HG03196 (cell line): ENCODE data around the gene ATP4B.

ENCODE experiments used
- ATAC-seq: cut with Tn5 transposase; IDR thresholded peaks from one replicate; pipeline ENCODE4 v1.9.1; 2021; ENCODE audit not compliant: unreplicated experiment

ATP4B gene

DNA sequence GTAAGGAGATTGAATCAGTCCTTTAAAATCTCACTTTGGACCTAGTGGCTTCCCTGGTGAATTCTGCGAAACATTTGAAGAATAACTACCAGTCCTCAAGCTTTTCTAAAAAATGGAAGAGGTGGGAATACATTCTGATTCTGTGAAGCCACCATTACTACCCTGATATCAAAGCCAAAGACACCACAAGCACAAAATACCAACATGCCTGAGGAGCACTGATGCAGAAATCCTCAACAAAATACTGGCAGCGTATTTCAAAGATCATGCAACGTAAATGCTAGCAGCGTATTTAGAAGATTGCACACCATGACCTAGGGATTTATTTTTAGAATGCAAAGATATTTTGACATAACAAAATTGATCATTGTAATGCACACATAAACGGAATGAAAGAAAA, 14.4 kb downstream of the ATP4B start:
- no peak for ATAC-seq

DNA sequence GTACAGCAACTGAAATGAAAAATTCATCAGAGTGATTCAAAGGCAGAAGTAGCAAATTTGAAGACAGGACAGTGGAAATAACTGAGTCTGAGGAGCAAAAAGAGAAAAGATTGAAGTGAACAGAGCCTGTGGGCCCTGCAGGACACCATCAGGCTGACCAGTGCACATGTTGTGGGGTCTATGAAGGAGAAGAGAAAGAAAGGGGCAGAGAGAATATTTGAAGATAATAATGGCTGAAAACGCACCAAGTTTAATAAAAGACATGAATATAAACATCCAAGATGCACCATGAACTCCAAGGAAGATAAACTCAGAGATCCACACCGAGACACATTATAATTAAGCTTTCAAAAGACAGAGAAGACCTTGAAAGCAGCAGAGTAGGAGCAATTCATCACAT, 15.4 kb downstream of the ATP4B start:
- no peak for ATAC-seq

DNA sequence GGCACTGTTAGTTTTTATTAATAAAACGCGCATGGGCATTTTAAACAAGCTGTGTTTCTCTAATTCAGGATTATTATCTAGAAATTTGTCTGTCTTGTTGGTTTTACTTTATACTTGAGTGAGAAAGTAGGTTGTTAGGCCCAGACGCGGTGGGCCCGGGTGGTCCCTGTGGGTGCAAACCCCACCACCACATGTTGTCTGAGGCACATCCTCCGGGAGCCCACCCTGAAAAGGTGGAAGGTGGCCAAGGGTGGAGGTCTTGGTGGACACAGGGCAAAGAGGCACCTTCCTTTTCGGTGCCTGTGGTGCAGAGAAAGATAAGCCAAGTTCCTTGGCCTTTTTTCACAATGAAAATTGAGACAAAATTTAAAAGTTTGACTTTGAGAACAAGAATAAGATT, 16.6 kb downstream of the ATP4B start:
- no peak for ATAC-seq

DNA sequence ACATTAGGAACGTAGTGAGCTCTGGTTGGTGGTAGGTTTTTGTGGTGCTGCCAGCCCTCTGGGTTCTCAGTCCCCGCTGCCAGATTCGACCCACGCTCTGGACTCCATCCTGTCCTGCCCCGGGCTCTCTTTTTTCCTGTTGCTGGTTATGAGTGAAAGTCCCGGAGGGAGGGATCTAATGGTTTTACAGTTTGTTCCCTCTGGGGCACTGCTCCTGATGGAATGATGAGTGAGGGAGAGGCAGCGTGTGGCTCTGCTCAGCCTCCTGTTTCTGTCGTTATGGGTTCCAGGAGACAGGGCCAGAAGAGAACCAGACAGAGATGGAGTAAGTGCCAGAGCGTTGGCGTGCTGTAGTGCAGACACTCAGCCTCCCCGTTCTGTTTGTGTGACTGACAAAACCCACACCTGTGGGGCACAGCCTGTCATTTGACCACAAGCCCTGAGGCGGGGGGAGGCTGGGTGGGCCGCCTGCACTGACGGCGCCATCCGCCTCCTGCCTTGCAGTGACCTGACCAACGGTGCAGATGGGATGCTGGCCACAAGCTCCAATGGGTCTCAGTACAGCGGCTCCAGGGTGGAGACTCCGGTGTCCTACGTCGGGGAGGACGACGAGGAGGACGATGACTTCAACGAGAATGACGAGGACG, 18.3 kb downstream of the ATP4B start:
- no peak for ATAC-seq

DNA sequence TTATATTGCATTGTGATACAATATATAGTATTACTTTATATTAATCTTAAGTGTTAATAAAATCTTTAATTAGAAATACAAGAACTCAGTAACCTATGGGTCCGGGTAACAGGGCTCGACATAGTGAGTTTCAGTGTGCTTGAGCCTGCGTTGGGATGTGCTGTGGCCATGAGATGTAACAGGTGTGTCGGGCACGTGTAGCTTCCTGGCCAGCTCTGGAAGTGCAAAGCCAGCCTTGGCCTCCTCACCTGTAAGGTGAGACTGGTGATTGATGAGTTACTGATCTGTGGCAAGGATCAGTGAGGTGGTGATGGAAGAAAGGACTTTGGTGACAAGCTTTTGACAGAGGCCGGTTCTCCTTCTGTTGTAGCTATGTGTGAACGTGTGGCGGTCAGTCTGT, 19.2 kb downstream of the ATP4B start:
- ATAC-seq = no peak

DNA sequence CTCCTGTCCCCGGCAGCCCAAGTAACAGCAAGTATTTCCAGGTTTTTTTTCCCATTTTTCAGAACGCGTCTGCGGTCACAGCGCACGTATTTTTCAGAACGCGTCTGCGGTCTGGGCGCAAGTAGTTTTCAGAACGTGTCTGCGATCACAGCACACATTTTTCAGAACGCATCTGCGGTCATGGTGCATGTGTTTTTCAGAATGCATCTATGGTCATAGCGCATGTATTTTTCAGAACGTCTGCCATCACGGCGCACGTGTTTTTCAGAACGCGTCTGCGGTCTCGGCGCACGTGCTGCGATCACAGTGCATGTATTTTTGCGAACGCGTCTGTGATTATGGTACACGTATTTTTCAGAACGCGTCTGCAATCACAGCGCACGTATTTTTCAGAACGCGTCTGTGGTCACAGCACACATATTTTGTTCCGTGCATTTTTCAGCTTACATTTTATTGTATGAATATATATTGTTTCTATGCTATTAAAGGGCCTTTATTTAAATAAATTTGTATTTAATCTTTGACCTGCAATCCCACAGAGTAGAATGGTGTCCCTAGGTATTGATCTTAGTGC, 19.7 kb downstream of the ATP4B start:
- ATAC-seq = no peak

DNA sequence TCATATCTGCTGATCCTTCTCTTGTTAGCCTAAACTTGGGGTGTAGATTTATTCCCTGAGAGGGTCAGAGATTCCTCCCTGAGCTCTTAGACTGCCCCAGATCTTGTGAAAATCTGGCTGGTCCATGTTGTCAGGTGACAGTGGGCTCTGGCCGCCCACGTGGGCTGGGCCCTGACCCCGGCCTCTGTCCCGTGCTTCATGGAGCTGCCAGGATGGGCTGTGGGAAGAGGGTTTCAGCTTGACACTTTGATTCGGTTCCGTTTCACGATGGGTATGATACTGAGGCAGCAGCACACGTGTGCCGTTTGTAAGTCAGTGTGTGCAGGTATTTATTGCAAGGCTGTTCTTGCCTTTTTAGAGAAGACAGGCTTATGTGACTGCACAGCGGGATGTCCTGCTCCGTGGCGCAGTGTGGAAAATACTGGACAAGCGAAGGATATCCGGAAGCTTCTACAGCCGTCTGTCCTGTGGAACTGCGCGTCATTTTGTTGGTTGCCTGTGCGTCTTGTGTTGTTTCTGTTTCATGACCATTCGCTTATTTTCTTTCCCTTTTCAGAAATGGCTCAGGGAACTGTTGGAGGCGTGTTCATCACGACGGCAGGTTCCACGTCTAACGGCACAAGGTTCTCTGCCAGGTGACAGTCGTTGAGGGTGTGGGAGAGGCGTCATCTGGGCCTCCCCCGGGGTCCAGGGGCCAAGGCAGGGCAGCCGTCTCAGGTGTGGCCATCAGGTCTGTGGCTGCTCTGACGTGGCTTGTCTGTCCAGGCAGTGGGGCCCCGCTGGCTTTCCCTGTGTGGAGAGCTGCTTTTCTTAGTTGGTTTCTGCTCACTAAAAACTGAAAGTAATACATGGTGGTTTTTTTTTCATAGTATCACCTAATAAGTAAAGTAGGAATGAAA, 20.5 kb downstream of the ATP4B start:
- ATAC-seq = no peak

DNA sequence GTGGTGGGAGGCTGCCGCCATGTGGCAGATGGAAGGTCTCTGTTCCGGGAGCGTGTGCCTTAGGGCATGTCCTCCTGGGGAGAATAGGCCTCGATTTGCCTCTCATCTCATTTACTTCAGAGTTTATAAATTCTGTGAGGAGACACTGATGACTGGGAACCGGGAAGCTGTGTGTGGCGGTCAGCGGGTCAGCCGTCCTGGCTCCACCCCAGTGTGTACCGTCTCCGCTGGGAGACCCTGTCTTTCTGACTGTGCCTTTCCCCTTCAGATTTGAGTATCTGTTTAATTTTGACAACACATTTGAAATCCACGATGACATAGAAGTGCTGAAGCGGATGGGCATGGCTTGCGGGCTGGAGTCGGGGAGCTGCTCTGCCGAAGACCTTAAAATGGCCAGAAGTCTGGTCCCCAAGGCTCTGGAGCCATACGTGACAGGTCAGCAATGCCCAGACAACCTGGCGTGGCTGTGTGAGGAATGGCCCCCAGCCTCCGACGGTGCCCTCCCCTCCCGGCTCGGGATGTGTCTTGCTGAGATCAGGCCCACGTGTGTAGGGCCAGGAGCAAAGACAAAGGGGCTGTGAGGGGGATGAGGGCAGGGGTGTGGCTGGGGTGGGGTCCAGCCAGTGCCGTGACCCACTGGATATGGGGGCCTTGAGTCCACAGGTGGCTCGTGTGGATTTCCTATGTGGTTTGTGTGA, 21.6 kb downstream of the ATP4B start:
- ATAC-seq = no peak

DNA sequence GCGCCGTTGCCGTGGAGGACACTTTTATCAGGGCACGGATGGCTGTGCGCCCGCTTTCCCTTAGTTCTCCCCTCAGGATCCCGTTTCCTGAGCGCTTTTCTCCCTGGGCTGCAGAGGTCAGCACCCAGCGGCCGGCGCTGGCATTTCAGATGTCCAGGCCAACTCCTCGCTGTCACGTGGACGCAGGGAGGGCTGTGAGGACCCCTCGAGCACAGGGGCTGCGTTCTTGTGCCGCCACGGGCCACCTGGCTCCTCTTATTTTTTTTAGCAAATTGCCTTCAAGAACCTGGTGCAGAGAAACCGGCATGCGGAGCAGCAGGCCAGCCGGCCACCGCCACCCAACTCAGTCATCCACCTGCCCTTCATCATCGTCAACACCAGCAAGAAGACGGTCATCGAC, 22.3 kb downstream of the ATP4B start:
- no peak for ATAC-seq

DNA sequence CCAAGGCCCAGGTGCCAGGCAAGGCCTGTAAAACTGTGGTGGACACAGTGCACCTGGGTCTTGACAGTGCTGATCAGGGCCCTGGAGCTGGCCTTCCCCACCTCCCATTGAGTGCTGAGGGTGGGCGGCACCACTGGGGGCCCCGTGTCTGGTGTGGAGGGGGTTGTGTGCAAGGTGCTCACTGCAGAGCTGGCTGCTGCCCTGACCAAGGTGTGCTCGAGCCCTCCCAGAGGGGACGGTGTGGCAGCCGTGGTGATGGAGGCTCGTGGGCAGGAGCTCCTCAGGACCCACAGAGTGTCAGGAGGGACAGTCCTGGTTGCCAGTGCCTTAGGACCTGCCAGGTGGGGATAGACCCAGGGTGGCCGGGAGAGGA, 23.0 kb downstream of the ATP4B start:
- ATAC-seq = no peak

DNA sequence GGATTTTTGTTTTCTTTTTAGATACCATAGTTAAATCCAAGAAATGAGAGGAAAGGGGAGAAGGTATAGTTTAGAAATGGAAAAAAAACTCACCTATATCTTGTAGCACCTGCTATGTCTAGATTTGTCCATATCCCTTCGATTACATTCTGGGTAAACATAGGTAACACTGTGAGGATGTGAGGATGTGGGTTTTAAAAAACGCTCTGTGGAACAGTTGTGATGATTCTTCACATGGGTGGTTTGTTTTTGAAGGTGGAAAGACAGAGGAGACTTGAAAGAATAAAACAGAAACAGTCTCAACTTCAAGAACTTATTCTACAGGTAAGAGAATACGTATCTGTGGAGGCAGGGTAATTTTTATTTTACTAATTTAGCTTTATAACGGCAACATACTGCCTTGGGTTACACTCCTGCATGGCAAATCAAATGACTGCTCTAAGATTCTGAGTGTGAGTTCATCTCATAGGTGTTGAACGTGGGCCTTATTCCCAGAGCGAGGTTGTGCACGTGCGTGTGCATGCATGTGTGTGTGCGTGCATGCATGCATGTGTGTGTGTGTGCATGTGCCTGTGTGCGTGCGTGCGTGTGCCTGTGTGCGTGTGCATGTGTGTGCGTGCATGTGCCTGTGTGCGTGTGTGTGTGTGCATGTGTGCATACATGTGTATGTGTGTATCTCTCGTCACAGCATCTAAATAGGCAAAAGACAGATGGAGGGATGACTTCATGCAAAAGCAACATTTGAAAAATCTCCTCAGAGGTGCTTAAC, 23.5 kb downstream of the ATP4B start:
- ATAC-seq = no peak

DNA sequence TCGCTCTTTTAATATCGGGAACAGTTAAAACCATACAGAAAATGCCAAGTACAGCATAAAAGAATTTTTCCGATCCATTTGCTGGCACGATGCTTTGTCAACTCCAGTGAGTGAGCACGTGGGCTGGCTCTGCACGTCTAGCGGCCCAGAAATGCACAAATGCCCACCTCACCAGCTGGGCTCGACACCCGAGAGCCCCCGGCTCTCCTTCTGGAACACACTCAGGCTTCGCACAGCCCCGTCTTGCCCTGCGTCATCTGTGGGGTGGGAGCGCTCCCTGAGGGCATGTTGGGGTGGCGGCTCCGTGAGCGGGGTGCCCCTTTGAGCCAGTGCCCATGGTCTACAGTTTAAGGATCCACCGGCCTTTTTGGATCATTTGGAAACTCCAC, 24.5 kb downstream of the ATP4B start:
- no peak for ATAC-seq

DNA sequence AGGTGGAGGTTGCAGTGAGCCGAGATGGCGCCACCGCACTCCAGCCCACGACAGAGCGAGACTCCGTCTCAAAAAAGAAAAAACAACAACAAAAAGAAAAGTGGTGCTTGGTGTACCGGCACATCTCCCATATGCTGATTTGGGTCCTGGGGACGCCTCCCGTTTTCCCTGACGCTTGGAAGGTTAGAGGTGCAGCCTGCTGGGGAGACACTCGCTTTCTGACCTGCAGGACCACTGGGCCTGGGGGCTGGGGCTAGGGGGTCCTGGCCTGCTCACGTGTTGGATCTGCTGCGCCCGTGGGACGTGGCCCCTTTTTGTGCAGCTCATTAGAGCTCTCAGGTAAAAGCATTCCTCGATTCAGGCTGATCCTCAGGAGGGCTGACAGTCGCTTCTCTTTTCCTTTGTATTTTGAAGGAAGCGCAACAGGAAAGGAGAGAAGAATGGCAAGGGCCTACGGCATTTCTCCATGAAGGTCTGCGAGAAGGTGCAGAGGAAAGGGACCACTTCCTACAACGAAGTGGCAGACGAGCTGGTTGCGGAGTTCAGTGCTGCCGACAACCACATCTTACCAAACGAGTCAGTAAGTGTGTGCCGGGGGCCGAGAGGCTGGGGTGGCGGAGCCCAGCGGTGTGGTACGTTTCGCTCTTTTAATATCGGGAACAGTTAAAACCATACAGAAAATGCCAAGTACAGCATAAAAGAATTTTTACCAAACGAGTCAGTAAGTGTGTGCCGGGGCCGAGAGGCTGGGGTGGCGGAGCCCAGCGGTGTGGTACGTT, 25.1 kb downstream of the ATP4B start:
- ATAC-seq = no peak

DNA sequence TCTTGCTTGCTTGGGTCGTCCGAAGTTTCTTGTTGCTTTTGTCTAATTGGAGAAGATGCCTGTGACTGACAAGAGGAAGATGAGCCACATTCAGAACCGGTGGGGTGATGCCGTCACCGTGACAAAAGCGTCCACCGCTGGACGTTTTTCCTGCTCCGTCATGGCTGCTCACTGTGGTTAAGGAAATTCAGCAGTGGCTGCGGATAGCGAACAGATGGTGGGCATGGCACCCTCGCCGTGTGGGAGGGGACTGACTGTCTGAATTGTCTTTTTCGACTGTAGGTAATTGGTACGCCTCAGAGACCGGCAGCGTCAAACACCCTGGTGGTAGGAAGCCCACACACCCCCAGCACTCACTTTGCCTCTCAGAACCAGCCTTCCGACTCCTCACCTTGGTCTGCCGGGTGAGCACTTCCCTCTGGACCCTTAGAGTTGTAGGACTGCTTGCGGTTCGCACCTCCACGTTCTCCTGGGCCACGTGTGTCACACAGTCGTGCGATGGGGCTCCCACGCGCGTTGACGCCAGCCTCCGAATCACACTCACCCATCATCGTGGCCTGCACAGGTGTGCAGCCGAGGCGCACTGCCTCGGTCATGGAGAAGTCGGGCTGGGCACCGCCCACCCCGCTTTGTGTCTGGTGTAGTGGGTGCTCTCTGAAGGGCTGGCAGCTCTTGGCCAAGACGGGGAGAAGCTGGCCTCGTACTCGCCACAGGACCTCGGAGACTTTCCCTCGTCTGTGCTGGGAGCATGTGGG, 26.5 kb downstream of the ATP4B start:
- ATAC-seq = no peak

DNA sequence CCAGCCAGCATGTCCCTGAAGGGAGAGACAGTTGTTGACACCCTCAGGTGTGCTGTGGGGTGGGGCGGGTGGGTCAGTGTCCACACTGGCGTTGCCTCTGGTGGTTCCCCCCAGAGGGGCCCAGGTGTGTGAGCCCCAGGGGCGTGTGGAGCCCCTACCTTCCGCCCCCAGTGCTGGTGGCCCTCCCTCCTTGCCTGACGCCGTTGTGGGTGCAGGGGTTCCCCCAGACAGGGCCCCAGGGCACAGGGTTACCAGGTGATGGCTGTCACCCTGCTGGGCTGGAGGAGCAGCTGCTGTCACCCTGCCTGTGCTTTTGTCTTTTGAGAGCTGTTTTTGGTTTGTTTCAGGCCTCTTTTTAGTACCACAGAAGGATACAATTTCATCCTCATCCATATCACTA, 27.2 kb downstream of the ATP4B start:
- no peak for ATAC-seq

DNA sequence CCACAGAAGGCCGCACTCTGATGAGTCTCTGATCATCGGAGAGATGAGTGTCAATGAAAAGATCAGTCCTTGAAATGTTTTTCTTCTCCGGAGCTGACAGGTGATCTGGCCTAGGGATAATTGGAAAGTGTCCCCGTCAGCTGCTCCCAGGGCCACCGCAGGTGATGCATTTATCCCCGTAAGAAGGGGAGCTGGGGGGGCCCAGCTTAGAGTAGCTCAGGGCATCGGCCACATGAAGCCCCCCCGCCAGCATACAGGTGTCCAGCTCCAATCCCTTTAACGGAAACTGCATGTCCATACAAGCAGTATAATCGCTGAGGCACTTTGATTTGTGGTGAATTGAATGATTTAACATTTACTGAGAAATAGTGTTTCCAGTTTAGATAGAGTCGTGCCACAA, 27.7 kb downstream of the ATP4B start:
- ATAC-seq = no peak

DNA sequence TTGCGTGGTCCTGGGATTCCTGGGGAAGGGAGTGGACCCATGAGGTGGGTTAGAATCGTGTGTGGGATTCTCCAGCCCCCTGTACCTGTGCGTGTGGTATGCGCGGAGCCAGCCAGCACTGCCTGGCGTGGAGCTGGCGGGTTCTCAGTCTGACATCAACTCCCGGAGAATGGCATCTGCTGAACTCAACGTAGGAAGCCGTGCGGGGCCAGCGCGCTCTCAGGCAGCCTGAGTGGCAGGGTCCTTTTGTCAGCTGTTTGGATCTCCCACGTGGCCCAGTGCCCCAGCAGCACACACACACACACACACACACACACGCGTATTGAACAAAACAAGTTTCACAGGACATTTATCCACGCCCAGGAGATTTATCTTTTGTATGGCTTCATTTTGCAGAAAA, 28.1 kb downstream of the ATP4B start:
- ATAC-seq = no peak

DNA sequence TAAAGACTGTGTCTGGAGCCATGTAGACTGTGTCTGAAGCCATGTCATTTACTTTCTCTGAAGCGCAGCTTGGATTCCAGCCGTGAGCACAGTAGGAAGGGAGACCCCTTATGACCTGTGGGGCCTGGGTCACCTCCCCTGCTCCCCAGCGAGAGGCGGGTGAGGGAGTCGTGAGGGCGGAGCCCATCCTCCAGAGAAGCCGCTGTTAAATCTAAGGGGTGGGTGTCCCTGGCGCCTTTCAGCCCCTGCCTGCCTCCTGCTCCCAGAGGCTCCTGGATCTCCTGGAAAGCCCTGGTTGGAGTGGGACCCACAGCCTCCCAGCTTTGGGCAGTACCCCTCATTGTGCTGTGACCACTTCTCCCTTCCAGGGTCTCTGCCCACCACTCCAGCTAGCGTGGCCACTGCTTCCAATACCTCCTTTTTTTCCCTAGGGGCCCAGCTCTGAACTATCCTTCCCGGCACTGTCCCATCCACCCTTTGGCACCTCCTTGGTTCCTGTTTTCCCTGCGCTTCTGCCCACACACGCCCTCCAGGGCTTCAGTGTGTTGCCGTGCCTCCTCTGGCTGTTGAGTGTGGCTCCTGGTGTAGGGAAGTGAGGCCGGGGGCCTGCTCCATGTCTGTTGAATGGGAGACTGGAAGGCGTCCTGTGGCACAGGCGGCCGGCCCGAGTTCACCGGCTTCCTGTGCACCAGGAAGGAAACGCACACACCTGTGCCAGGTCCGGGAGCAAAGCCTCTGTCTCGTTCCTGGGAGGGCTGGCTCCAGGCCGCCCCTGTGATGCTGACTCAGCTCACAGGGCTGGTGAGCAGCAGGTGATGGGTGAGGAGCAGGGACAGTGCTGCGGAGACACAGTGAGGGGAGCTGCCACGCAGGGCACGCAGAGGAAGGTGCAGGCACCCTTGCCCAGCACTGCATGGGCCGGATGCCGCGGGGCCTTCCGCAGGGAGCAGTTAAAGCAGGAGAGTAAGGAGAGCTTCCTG, 29.4 kb downstream of the ATP4B start:
- no peak for ATAC-seq
